AG04450 (cell line): Measurements from ENCODE around the gene MAPKAPK2. TPM values are rescaled to one million over a fixed set of nuclear protein-coding genes. Genes with fewer than 3 reads are reported as not detected.
A peak's percentile ranks its signal among the peaks of the same experiment; 100 is the strongest.

Source experiments
- CTCF ChIA-PET: fragments of 300-600, 350-600 bp; formaldehyde crosslinking; extraction: SDS; loops from one replicate; lab custom pipeline; 2022; ENCODE audit warnings: antibody characterized with exemption, inconsistent platforms; lab: Charles Lee
- POLR2A ChIA-PET: fragments of 350-600 bp; formaldehyde crosslinking; extraction: SDS; loops from one replicate; lab custom pipeline; 2021; ENCODE audit warnings: antibody characterized with exemption, inconsistent platforms; lab: Yijun Ruan, JAX
- DNase-seq: peaks from one replicate; pipeline ENCODE4 v3.0.0-alpha.2; 2011; ENCODE audit warnings: low read depth, low spot score
- H3K27ac ChIP-seq: one replicate; pipeline ENCODE4 v1.5.1; 2012; ENCODE audit warnings: low read depth, low read length, control low read depth
- H3K27me3 ChIP-seq: one replicate; pipeline ENCODE4 v1.6.0; 2012; ENCODE audit warnings: low read length; ENCODE audit not compliant: control insufficient read depth, insufficient read depth
- H3K4me3 ChIP-seq: 2 replicates; pipeline ENCODE4 v1.5.1; 2011; ENCODE audit warnings: mild to moderate bottlenecking, low read depth, low read length, control low read depth
- H3K9me3 ChIP-seq: 2 replicates; pipeline ENCODE4 v1.5.1; 2012; ENCODE audit warnings: low read length; ENCODE audit not compliant: control insufficient read depth, insufficient read depth
- CTCF ChIP-seq: IDR thresholded peaks from 2 replicates; pipeline ENCODE4 v1.5.1; 2011; ENCODE audit warnings: low read depth, low read length, control low read depth, inconsistent platforms
- polyA plus RNA-seq: library from polyadenylated mRNA; depleted of rRNA; stranded (reverse); fragments of >200 nt; gene quantifications from 2 replicates; pipeline ENCODE4 v1.2.3, GENCODE V29; 2011

Gene MAPKAPK2
- polyA plus RNA-seq, 1 experiment: 64.9 TPM

DNA sequence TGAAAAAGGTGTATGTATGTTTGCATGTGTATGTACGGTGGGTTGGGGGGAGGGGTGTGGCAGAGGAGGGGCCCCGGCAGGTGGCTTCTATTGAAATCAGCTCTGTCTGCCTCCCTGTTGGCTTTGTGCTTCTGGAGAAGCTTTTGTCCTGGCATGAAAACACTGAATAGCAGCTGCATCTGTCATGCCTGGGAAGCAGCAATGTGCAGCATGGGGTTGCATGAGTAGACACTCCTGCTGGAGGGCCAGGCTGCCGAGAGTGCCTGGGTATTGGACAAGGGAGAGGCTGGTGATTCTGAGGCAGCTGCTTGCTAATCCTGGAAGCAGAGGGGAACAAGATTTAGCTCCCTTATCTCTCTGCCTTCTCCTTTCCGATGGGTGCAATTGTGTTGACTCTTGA is 20.5 kb downstream of the MAPKAPK2 start:
- Histone ChIP-seq H3K4me3 (no peak overlapping the region), H3K27ac (peak overlapping the region; percentile 82), H3K27me3 (no peaks in the 10 kb centered on the region), H3K9me3 (no peaks in the 10 kb centered on the region)
- DNase-seq: peak; percentile 60
- ChIA-PET POLR2A (interaction anchor here (0.6 to 0.8 kb wide), 3 partner anchors 14 to 70 kb away, joined by 3 to 4 read pairs (median 3); partner anchors contain the start of gene DYRK3), CTCF (interaction anchor here (0.6 to 3.3 kb wide), 7 partner anchors 14 to 794 kb away, joined by 3 to 16 read pairs (median 3); partner anchors contain the start of gene EIF2D)
- no peak for TF ChIP-seq CTCF

DNA sequence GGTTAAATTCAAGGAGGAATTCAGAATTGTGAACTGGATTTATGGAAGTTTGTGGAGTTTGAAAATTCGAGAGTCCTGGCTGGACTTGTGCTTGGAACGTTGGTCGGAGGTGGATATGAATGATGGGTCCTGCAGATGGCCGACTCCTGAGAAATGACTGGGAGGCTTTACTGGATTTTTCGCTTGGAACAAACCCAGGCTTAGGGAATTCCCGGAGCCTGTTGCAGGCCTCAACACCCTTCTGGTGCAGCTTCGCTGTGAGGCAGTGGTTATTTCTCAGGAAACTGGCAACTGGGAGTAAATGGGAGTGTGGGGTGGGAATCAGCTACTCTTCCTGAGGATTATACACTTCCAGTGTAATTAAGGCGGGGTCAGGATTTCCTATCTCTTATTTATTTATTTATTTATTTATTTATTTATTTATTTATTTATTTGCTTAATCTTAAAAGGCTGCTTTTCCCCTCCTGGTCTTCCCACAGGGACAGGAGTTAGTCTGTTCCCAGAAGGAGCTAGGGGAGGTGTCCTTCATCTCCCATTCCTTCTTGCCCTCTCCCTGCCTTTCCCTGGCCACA is 21.1 kb downstream of the MAPKAPK2 start:
- POLR2A ChIA-PET: interaction anchor here (1.1 to 1.3 kb wide), 2 partner anchors 31 to 71 kb away, joined by 3 to 4 read pairs; partner anchors contain the start of gene DYRK3

DNA sequence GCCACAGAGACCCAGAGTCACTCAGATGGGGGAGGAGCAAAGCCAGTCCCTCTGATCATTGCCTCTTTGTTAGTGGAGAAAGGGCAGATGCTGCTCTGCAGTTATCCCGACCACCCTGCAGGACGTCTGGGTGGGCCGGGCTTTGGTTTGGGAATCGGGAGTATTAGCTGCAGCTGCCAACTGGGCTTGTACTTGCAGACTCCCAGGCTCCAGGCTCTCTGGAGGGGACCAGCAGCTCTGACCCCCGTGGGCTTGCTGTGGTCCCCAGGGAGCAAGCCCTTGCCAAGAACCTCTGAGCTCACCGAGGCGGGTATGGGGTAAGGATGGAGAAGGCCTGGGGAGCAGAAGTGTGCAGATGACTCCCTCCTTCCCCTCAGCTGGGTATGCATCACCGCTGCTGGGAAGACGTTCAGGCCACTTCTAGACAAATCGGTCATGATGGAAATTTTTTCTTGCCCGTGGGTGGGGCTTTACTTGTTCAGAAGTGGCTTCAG is 21.6 kb downstream of the MAPKAPK2 start:
- no peaks in the 10 kb centered on the region for H3K9me3 ChIP-seq
- H3K27ac ChIP-seq: no peak overlapping the region
- no peaks in the 10 kb centered on the region for H3K27me3 ChIP-seq
- ChIA-PET CTCF (interaction anchor here (1.0 to 3.3 kb wide), 2 partner anchors 20 to 43 kb away, joined by 5 to 16 read pairs; no protein-coding TSS in a partner anchor), POLR2A (interaction anchor here (1.1 to 1.3 kb wide), 2 partner anchors 31 to 71 kb away, joined by 3 to 4 read pairs; partner anchors contain the start of gene DYRK3)
- peak; percentile 61 for DNase-seq
- no peak for TF ChIP-seq CTCF
- no peak overlapping the region for H3K4me3 ChIP-seq

More for the DNA sequence above, 21.1 kb downstream of the MAPKAPK2 start:
- CTCF ChIA-PET: interaction anchor here (0.7 to 3.3 kb wide), 4 partner anchors 19 to 42 kb away, joined by 3 to 16 read pairs (median 4); no protein-coding TSS in a partner anchor
- no peak for TF ChIP-seq CTCF
- peak overlapping the region; percentile 82 for H3K27ac ChIP-seq
- no peak for DNase-seq
- no peaks in the 10 kb centered on the region for H3K27me3 ChIP-seq
- no peak overlapping the region for H3K4me3 ChIP-seq
- no peaks in the 10 kb centered on the region for H3K9me3 ChIP-seq

- H3K27me3 ChIP-seq: no peaks in the 10 kb centered on the region
- H3K27ac ChIP-seq: no peak overlapping the region
- no peak for TF ChIP-seq CTCF
- ChIA-PET POLR2A (interaction anchor here (1.1 to 1.3 kb wide), 2 partner anchors 32 to 72 kb away, joined by 3 to 4 read pairs; partner anchors contain the start of gene DYRK3), CTCF (interaction anchor here (1.0 to 10.3 kb wide), 3 partner anchors 18 to 43 kb away, joined by 5 to 88 read pairs (median 16); no protein-coding TSS in a partner anchor)
- H3K4me3 ChIP-seq: no peak overlapping the region
- DNase-seq: no peak
- no peaks in the 10 kb centered on the region for H3K9me3 ChIP-seq
These were observed 22.2 kb downstream of the MAPKAPK2 start for GRCh38 chr1:206706806-206707366.
